Measurements from ENCODE around the gene CHEK2.

Gene CHEK2

GRCh38 chr22:28648792-28649191 lies 92.8 kb downstream of the CHEK2 start:
- H3K4me3 ChIP-seq (ENCODE audit: low read depth, low read length) = no peak overlapping the region
- no peak for TF ChIP-seq CTCF (IDR thresholded peaks at IDR 0.05; ENCODE audit: low read depth, low read length)

- no peak overlapping the region for H3K4me3 ChIP-seq (ENCODE audit: low read depth, low read length)
- TF ChIP-seq CTCF (IDR thresholded peaks at IDR 0.05; ENCODE audit: low read depth, low read length) = no peak
Measured at GRCh38 chr22:28647216-28647615, 94.4 kb downstream of the CHEK2 start.

GRCh38 chr22:28639321-28639720 lies 102.3 kb downstream of the CHEK2 start:
- no peak for TF ChIP-seq CTCF (IDR thresholded peaks at IDR 0.05; ENCODE audit: low read depth, low read length)

More at GRCh38 chr22:28639321-28639720, 102.3 kb downstream of the CHEK2 start:
- no peak overlapping the region for H3K4me3 ChIP-seq (ENCODE audit: low read depth, low read length)

Measured in WI38 (cell line).